ENCODE results near the gene LEP.
A peak's percentile ranks its signal among the peaks of the same experiment; 100 is the strongest.

The LEP gene

DNA sequence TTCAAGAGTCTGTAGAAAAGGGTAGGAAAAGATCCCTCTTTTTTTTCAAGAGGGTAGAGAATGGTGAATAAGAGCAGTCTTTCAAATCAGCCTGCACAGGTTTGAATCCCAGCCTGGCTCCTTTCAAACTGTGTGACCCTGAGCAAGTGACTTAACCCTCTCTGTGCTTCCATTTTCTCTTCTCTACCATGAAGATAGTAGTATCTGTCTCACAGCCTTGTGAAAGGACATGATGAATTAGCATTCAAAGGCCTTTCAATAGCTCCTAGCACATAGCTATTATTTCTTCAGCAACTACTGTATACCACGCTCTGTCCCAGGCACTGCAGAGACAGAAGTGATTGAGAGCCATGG, 25.4 kb downstream of the LEP start:
- Histone ChIP-seq H3K4me3 (ENCODE audit: low read depth in 1 of 2, low read length in 2 of 2) (peak overlapping the region in 1 of 2 donors; percentile 45), H3K27me3 (ENCODE audit: low read depth, low read length) (peaks cover 8% of the 10 kb centered on the region), H3K36me3 (ENCODE audit: control insufficient read depth in 1 of 2, insufficient read depth in 2 of 2, low read length in 2 of 2) (no peaks in the 10 kb centered on the region), H3K4me1 (ENCODE audit: control insufficient read depth in 1 of 2, insufficient read depth in 2 of 2, low read length in 2 of 2) (peaks cover 3 to 26% of the 10 kb centered on the region in 2 donors), H3K27ac (ENCODE audit: low read length) (peak overlapping the region; percentile 42), H3K9me3 (ENCODE audit: control insufficient read depth in 1 of 2, low read length in 2 of 2) (no peaks in the 10 kb centered on the region)

DNA sequence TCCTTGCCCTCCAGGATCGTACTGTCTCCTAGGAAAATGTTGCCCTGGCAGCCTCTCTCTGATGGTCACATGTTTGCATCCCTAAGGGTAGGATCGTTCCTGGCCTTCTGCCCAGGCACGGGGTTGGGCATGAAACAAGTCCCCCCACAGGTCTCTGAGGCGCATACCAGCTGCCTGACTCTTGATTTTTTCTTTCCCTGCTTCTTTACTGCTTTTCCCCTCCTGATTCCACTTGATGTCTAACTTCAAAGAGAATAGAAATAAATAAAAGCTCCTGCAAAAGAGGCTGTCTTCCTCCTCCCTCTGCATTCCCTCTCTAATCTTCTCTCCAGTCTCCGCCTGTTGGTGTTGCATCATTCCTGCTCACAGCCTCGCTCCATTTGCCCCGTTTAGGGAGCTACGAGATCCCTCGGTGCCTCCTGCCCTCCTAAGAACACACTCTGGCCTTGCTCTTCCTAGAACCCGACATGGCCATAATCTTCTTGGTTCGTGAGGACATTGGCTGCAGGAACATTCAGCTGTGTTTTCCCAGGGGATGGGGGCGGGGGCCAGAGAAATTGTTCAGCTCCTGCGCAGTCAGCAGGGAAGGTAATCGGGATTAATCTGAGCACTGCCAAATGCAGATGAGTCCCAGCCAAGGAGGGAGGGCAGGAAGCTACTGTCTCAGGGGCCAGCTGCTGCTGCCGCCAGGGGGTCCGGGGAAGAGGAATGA, 26.0 kb downstream of the LEP start:
- Histone ChIP-seq H3K27me3 (ENCODE audit: low read depth, low read length) (peaks cover 14% of the 10 kb centered on the region), H3K27ac (ENCODE audit: low read length) (peak overlapping the region; percentile 42), H3K36me3 (ENCODE audit: control insufficient read depth in 1 of 2, insufficient read depth in 2 of 2, low read length in 2 of 2) (no peaks in the 10 kb centered on the region), H3K9me3 (ENCODE audit: control insufficient read depth in 1 of 2, low read length in 2 of 2) (no peaks in the 10 kb centered on the region), H3K4me1 (ENCODE audit: control insufficient read depth in 1 of 2, insufficient read depth in 2 of 2, low read length in 2 of 2) (peaks cover 3 to 27% of the 10 kb centered on the region in 2 donors), H3K4me3 (ENCODE audit: low read depth in 1 of 2, low read length in 2 of 2) (peak overlapping the region; percentile 45 to 47)

GRCh38 chr7:128267595-128267924, 26.5 kb downstream of the LEP start:
- Histone ChIP-seq H3K27ac (ENCODE audit: low read length) (no peak overlapping the region), H3K27me3 (ENCODE audit: low read depth, low read length) (peaks cover 16% of the 10 kb centered on the region)

DNA sequence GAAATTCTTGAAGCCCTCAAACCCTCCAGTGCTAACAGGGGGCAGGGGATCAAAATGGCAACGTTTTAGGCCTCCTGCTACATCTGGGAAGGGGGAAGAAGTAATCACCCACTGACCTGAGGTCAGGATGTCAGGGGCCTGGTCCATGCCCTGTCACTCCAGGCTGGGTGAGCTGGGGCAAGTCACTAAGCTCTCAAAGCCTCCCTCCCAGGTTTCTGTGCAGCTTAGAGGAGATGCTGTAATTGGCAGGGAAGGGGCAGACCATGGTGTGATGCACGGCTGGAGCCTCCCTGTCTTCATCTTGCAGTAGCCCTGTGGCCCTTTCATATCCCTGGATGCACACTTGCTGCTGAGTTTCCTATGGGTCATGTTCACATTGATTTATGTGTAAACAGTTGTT, 27.2 kb downstream of the LEP start:
- H3K4me1 ChIP-seq (ENCODE audit: control insufficient read depth in 1 of 2, insufficient read depth in 2 of 2, low read length in 2 of 2) = peaks cover 3 to 27% of the 10 kb centered on the region in 2 donors
- H3K36me3 ChIP-seq (ENCODE audit: control insufficient read depth in 1 of 2, insufficient read depth in 2 of 2, low read length in 2 of 2) = no peaks in the 10 kb centered on the region
- no peak overlapping the region for H3K27ac ChIP-seq (ENCODE audit: low read length)

More at GRCh38 chr7:128267595-128267924, 26.5 kb downstream of the LEP start:
- Histone ChIP-seq H3K9me3 (ENCODE audit: control insufficient read depth in 1 of 2, low read length in 2 of 2) (no peaks in the 10 kb centered on the region), H3K4me3 (ENCODE audit: low read depth in 1 of 2, low read length in 2 of 2) (peak overlapping the region in 1 of 2 donors; percentile 45), H3K36me3 (ENCODE audit: control insufficient read depth in 1 of 2, insufficient read depth in 2 of 2, low read length in 2 of 2) (no peaks in the 10 kb centered on the region), H3K4me1 (ENCODE audit: control insufficient read depth in 1 of 2, insufficient read depth in 2 of 2, low read length in 2 of 2) (peaks cover 3 to 27% of the 10 kb centered on the region in 2 donors)

DNA sequence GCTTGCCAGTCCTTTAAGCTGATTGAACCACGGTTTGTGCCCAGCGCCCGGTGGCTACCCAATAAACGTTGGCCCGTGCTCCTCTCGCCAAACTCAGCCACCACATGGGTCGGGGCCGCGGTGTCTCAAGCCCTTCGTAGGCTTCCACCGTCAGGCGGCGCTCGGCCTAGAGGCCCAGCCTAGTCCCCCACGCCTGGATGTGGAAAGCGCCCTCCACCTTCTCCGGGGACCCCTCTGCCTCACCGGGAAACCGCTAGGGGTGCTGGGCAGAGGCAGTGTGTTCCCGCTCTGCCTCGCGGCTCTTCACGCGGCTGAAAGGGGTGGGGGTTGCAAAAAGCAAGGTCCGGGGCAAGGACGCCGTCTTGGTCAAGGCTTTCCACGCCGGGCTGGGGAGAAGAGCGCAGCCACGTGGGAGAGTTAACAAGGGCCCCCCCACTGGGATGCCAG, 29.8 kb downstream of the LEP start:
- H3K9me3 ChIP-seq (ENCODE audit: control insufficient read depth in 1 of 2, low read length in 2 of 2) = no peaks in the 10 kb centered on the region
- H3K27ac ChIP-seq (ENCODE audit: low read length) = no peak overlapping the region
- H3K4me1 ChIP-seq (ENCODE audit: control insufficient read depth in 1 of 2, insufficient read depth in 2 of 2, low read length in 2 of 2) = peaks cover 3 to 27% of the 10 kb centered on the region in 2 donors
- peaks cover 16% of the 10 kb centered on the region for H3K27me3 ChIP-seq (ENCODE audit: low read depth, low read length)
- H3K36me3 ChIP-seq (ENCODE audit: control insufficient read depth in 1 of 2, insufficient read depth in 2 of 2, low read length in 2 of 2) = no peaks in the 10 kb centered on the region
- H3K4me3 ChIP-seq (ENCODE audit: low read depth in 1 of 2, low read length in 2 of 2) = peak overlapping the region in 1 of 2 donors; percentile 62

More for the DNA sequence above, 27.2 kb downstream of the LEP start:
- Histone ChIP-seq H3K27me3 (ENCODE audit: low read depth, low read length) (peaks cover 16% of the 10 kb centered on the region), H3K9me3 (ENCODE audit: control insufficient read depth in 1 of 2, low read length in 2 of 2) (no peaks in the 10 kb centered on the region), H3K4me3 (ENCODE audit: low read depth in 1 of 2, low read length in 2 of 2) (no peak overlapping the region)

- Histone ChIP-seq H3K4me3 (ENCODE audit: low read depth in 1 of 2, low read length in 2 of 2) (peak overlapping the region; percentile 16 to 62), H3K27ac (ENCODE audit: low read length) (no peak overlapping the region), H3K27me3 (ENCODE audit: low read depth, low read length) (peaks cover 16% of the 10 kb centered on the region), H3K4me1 (ENCODE audit: control insufficient read depth in 1 of 2, insufficient read depth in 2 of 2, low read length in 2 of 2) (peaks cover 3 to 25% of the 10 kb centered on the region in 2 donors), H3K36me3 (ENCODE audit: control insufficient read depth in 1 of 2, insufficient read depth in 2 of 2, low read length in 2 of 2) (no peaks in the 10 kb centered on the region), H3K9me3 (ENCODE audit: control insufficient read depth in 1 of 2, low read length in 2 of 2) (no peaks in the 10 kb centered on the region)
Observed at GRCh38 chr7:128271471-128271941, 30.4 kb downstream of the LEP start.

GRCh38 chr7:128271942-128272481, 30.9 kb downstream of the LEP start:
- Histone ChIP-seq H3K27me3 (ENCODE audit: low read depth, low read length) (peaks cover 16% of the 10 kb centered on the region), H3K27ac (ENCODE audit: low read length) (no peak overlapping the region), H3K36me3 (ENCODE audit: control insufficient read depth in 1 of 2, insufficient read depth in 2 of 2, low read length in 2 of 2) (no peaks in the 10 kb centered on the region), H3K9me3 (ENCODE audit: control insufficient read depth in 1 of 2, low read length in 2 of 2) (no peaks in the 10 kb centered on the region), H3K4me1 (ENCODE audit: control insufficient read depth in 1 of 2, insufficient read depth in 2 of 2, low read length in 2 of 2) (peaks cover 3 to 20% of the 10 kb centered on the region in 2 donors), H3K4me3 (ENCODE audit: low read depth in 1 of 2, low read length in 2 of 2) (peak overlapping the region; percentile 16 to 62)

DNA sequence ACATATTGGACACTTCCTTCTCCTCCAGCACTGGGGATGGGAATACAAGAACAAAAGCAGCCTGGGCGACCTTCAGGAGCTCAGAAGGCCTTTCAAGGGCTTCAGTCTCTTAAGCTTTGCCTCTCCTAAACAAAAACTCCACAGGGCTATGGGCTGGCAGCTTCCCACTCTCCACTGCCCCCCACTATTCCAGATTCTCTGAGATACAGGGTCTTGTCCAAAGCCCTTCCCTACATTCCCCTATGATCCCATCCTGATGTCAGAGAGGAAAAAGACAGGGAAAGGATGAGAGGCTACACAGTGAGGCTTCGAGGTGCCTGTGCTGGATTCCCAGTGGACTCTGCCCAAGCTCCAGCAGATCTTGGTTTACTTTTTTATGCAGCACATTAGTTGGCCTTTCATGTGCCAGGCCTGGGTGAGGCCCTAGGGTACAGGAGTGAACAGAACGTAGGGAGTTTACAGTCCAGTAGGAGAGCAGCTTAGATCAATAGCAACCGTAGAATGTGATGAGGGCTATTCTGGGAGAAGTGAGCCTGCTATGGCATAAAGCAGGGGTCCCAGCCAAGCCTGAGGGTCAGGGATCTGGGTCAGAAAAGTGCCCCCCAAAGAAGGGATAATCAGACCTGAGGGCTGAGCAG, 33.3 kb downstream of the LEP start:
- H3K27me3 ChIP-seq (ENCODE audit: low read depth, low read length) = peaks cover 16% of the 10 kb centered on the region
- no peaks in the 10 kb centered on the region for H3K36me3 ChIP-seq (ENCODE audit: control insufficient read depth in 1 of 2, insufficient read depth in 2 of 2, low read length in 2 of 2)

GRCh38 chr7:128274884-128275603, 34.0 kb downstream of the LEP start:
- Histone ChIP-seq H3K4me3 (ENCODE audit: low read depth in 1 of 2, low read length in 2 of 2) (no peak overlapping the region), H3K27ac (ENCODE audit: low read length) (no peak overlapping the region), H3K36me3 (ENCODE audit: control insufficient read depth in 1 of 2, insufficient read depth in 2 of 2, low read length in 2 of 2) (no peaks in the 10 kb centered on the region), H3K4me1 (ENCODE audit: control insufficient read depth in 1 of 2, insufficient read depth in 2 of 2, low read length in 2 of 2) (peaks cover 3 to 11% of the 10 kb centered on the region in 2 donors), H3K27me3 (ENCODE audit: low read depth, low read length) (peaks cover 16% of the 10 kb centered on the region), H3K9me3 (ENCODE audit: control insufficient read depth in 1 of 2, low read length in 2 of 2) (peaks cover 0 to 1% of the 10 kb centered on the region in 2 donors)

More for the DNA sequence above, 33.3 kb downstream of the LEP start:
- H3K4me1 ChIP-seq (ENCODE audit: control insufficient read depth in 1 of 2, insufficient read depth in 2 of 2, low read length in 2 of 2) = peaks cover 3 to 11% of the 10 kb centered on the region in 2 donors
- H3K27ac ChIP-seq (ENCODE audit: low read length) = no peak overlapping the region
- H3K4me3 ChIP-seq (ENCODE audit: low read depth in 1 of 2, low read length in 2 of 2) = no peak overlapping the region
- H3K9me3 ChIP-seq (ENCODE audit: control insufficient read depth in 1 of 2, low read length in 2 of 2) = no peaks in the 10 kb centered on the region

DNA sequence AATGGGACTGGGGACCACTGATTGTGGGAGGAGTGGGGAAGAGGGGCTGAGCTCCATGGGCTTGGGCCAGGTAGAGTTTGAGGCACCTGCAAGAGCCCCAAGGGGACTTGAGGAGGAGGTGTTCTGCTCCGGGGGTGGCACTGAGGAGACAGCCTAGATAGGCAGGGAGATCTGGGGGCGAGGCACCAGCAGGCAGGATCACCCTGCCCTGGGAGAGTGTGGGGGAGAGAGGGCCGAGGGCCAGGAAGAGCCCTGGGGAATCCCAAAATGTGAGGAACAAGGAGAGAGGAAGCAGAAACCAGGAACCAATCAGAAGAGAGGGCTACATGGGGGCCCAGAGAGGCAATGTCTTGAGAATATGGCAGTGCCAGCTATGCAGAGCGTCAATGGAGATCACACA, 34.6 kb downstream of the LEP start:
- peaks cover 0 to 7% of the 10 kb centered on the region in 2 donors for H3K9me3 ChIP-seq (ENCODE audit: control insufficient read depth in 1 of 2, low read length in 2 of 2)
- H3K36me3 ChIP-seq (ENCODE audit: control insufficient read depth in 1 of 2, insufficient read depth in 2 of 2, low read length in 2 of 2) = no peaks in the 10 kb centered on the region
- no peak overlapping the region for H3K27ac ChIP-seq (ENCODE audit: low read length)
- no peak overlapping the region for H3K4me3 ChIP-seq (ENCODE audit: low read depth in 1 of 2, low read length in 2 of 2)
- peaks cover 3 to 9% of the 10 kb centered on the region in 2 donors for H3K4me1 ChIP-seq (ENCODE audit: control insufficient read depth in 1 of 2, insufficient read depth in 2 of 2, low read length in 2 of 2)
- H3K27me3 ChIP-seq (ENCODE audit: low read depth, low read length) = peaks cover 16% of the 10 kb centered on the region

DNA sequence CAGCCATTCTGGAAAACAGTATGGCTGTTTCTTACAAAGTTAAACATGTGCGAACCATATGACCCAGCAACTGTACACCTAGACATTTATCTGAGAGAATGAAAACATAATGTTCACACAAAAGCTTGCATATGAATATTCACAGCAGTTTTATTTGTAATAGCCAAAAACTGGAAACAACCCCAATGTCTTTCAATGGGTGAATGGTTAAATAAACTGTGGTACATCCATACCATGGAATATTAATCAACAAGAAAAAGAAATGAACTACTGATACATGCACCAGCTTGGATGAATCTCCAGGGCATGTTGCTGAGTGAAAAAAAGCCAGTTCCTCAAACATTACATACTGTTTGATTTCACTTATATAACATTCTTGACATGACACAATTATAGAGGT, 37.3 kb downstream of the LEP start:
- H3K9me3 ChIP-seq (ENCODE audit: control insufficient read depth in 1 of 2, low read length in 2 of 2) = peaks cover 0 to 7% of the 10 kb centered on the region in 2 donors
- H3K27ac ChIP-seq (ENCODE audit: low read length) = no peak overlapping the region
- H3K27me3 ChIP-seq (ENCODE audit: low read depth, low read length) = no peaks in the 10 kb centered on the region
- no peaks in the 10 kb centered on the region for H3K4me1 ChIP-seq (ENCODE audit: control insufficient read depth in 1 of 2, insufficient read depth in 2 of 2, low read length in 2 of 2)
- no peak overlapping the region for H3K4me3 ChIP-seq (ENCODE audit: low read depth in 1 of 2, low read length in 2 of 2)
- H3K36me3 ChIP-seq (ENCODE audit: control insufficient read depth in 1 of 2, insufficient read depth in 2 of 2, low read length in 2 of 2) = no peaks in the 10 kb centered on the region
